ENCODE results near the gene IMPACT.

The IMPACT gene

GRCh38 chr18:24426073-24426397 lies 435 bp upstream of the IMPACT start:
- no peak for DNase-seq

GRCh38 chr18:24427484-24427883 lies 1.0 kb downstream of the IMPACT start:
- no peak for DNase-seq

GRCh38 chr18:24428709-24429108 lies 2.2 kb downstream of the IMPACT start:
- DNase-seq, result no peak

GRCh38 chr18:24429188-24429587 lies 2.7 kb downstream of the IMPACT start:
- DNase-seq, result no peak

- DNase-seq, result no peak
Observed at GRCh38 chr18:24432618-24433017, 6.1 kb downstream of the IMPACT start.

- DNase-seq, result no peak
Observed at GRCh38 chr18:24436939-24437338, 10.5 kb downstream of the IMPACT start.

GRCh38 chr18:24443870-24444269 lies 17.4 kb downstream of the IMPACT start:
- DNase-seq, result no peak

GRCh38 chr18:24446453-24446852 lies 20.0 kb downstream of the IMPACT start:
- no peak for DNase-seq

- DNase-seq, result peak; percentile 45
Observed at GRCh38 chr18:24446953-24447538, 20.6 kb downstream of the IMPACT start.

GRCh38 chr18:24447961-24448360 lies 21.5 kb downstream of the IMPACT start:
- DNase-seq, result no peak

- DNase-seq, result no peak
Observed at GRCh38 chr18:24456549-24456948, 30.1 kb downstream of the IMPACT start.

GRCh38 chr18:24459772-24460171 lies 33.3 kb downstream of the IMPACT start:
- no peak for DNase-seq

- DNase-seq, result no peak
Observed at GRCh38 chr18:24460388-24460787, 33.9 kb downstream of the IMPACT start, which contains the start of gene HRH4. HRH4 (plus strand) TSS chr18:24460637; CDS start chr18:24460729, 92 bp downstream.

GRCh38 chr18:24461996-24462395 lies 35.5 kb downstream of the IMPACT start:
- no peak for DNase-seq

- DNase-seq, result no peak
Observed at GRCh38 chr18:24462838-24463775, 36.6 kb downstream of the IMPACT start.

GRCh38 chr18:24465486-24465885 lies 39.0 kb downstream of the IMPACT start:
- no peak for DNase-seq

- no peak for DNase-seq
Observed at GRCh38 chr18:24466771-24467170, 40.3 kb downstream of the IMPACT start.

- no peak for DNase-seq
Observed at GRCh38 chr18:24470022-24470618, 43.6 kb downstream of the IMPACT start.

- no peak for DNase-seq
Observed at GRCh38 chr18:24470805-24471204, 44.3 kb downstream of the IMPACT start.

GRCh38 chr18:24472591-24472990 lies 46.1 kb downstream of the IMPACT start:
- DNase-seq, result no peak

GRCh38 chr18:24474406-24474805 lies 47.9 kb downstream of the IMPACT start:
- no peak for DNase-seq

- no peak for DNase-seq
Observed at GRCh38 chr18:24475926-24476589, 49.6 kb downstream of the IMPACT start.

GRCh38 chr18:24479371-24479770 lies 52.9 kb downstream of the IMPACT start:
- DNase-seq, result no peak
